H1 (cell line): ENCODE data around the gene NAV2. TPM values are rescaled to one million over a fixed set of nuclear protein-coding genes. Genes with fewer than 3 reads are reported as not detected.

Source experiments
- CTCF ChIA-PET: fragments of 300-600 bp; sonication (Branson Sonifier 250); formaldehyde crosslinking; loops from one replicate; lab custom pipeline; 2021; ENCODE audit not compliant: partially characterized antibody; lab: Charles Lee
- POLR2A ChIA-PET: fragments of 300-600 bp; sonication (Branson Sonifier 250); formaldehyde crosslinking; loops from one replicate; lab custom pipeline; 2021; ENCODE audit warnings: inconsistent platforms; ENCODE audit not compliant: partially characterized antibody; lab: Charles Lee
- DNase-seq, 2 experiments: peaks; one replicate each; pipeline versions ENCODE4 v3.0.0 to v3.0.0-alpha.2; 2010 to 2022; ENCODE audit warnings: low spot score in 2 of 2, low read depth in 1 of 2, mixed read lengths in 1 of 2
- FAIRE-seq: peaks from 2 replicates; lab custom pipeline; 2011; peaks lifted over from hg19 to GRCh38; lab: Jason Lieb, UNC
- H2AFZ ChIP-seq: 2 replicates; pipeline ENCODE4 v1.8.1; 2012; ENCODE audit warnings: low read length, inconsistent platforms
- H2AK5ac ChIP-seq: 2 replicates; pipeline ENCODE4 v1.6.1; 2013; ENCODE audit warnings: low read depth, low read length
- H2BK120ac ChIP-seq: replicated peaks from 2 replicates; pipeline ENCODE3; 2013; ENCODE audit warnings: low read depth, low read length, inconsistent platforms
- H2BK12ac ChIP-seq: 2 replicates; pipeline ENCODE4 v1.6.1; 2013; ENCODE audit warnings: low read depth, low read length
- H2BK15ac ChIP-seq: 2 replicates; pipeline ENCODE4 v1.6.1; 2013; ENCODE audit warnings: low read length
- H2BK20ac ChIP-seq: 2 replicates; pipeline ENCODE4 v1.6.1; 2013; ENCODE audit warnings: low read length
- H2BK5ac ChIP-seq: 2 replicates; pipeline ENCODE4 v1.6.1; 2013; ENCODE audit warnings: low read depth, low read length
- H3K14ac ChIP-seq: 2 replicates; pipeline ENCODE4 v1.6.1; 2013; ENCODE audit warnings: inconsistent platforms; ENCODE audit not compliant: insufficient read length
- H3K18ac ChIP-seq: 2 replicates; pipeline ENCODE4 v1.6.1; 2013; ENCODE audit warnings: low read length; ENCODE audit errors: extremely low read depth
- H3K23ac ChIP-seq: 2 replicates; pipeline ENCODE4 v1.6.1; 2013; ENCODE audit warnings: inconsistent platforms; ENCODE audit not compliant: insufficient read length
- H3K23me2 ChIP-seq: 2 replicates; pipeline ENCODE4 v1.6.1; 2013; ENCODE audit warnings: low read depth, low read length
- H3K27ac ChIP-seq: 2 replicates; pipeline ENCODE4 v1.6.1; 2011; ENCODE audit warnings: low read depth, low read length, inconsistent platforms
- H3K27me3 ChIP-seq, 4 experiments: replicated peaks in 1 of 4; 1 replicate in 1 of 4; 2 replicates in 3 of 4; pipeline versions ENCODE4 v1.6.1 to v1.8.1; 2011 to 2013; ENCODE audit warnings: low read length in 3 of 4, mild to moderate bottlenecking in 3 of 4, inconsistent platforms in 2 of 4, mixed read lengths in 2 of 4, moderate library complexity in 1 of 4; ENCODE audit not compliant: control insufficient read depth in 3 of 4, insufficient read depth in 3 of 4; ENCODE audit errors: extremely low read depth in 1 of 4
- H3K36me3 ChIP-seq, 4 experiments: 2 replicates each; pipeline versions ENCODE4 v1.6.1 to v1.8.1; 2011 to 2013; ENCODE audit warnings: mild to moderate bottlenecking in 4 of 4, low read length in 3 of 4, moderate library complexity in 2 of 4, control low read depth in 1 of 4, inconsistent platforms in 1 of 4; ENCODE audit not compliant: insufficient read depth in 4 of 4, control insufficient read depth in 2 of 4
- H3K4ac ChIP-seq: replicated peaks from 2 replicates; pipeline ENCODE3; 2013; ENCODE audit warnings: low read length, low read depth, mixed read lengths, inconsistent platforms; ENCODE audit not compliant: insufficient read length
- H3K4me1 ChIP-seq, 4 experiments: replicated peaks in 1 of 4; 1 replicate in 1 of 4; 2 replicates in 3 of 4; pipeline versions ENCODE4 v1.6.1 to v1.8.1; 2011 to 2013; ENCODE audit warnings: low read length in 3 of 4, inconsistent platforms in 2 of 4, mixed read lengths in 1 of 4; ENCODE audit not compliant: insufficient read depth in 4 of 4, control insufficient read depth in 3 of 4
- H3K4me2 ChIP-seq, 2 experiments: 2 replicates each; pipeline versions ENCODE4 v1.6.1 to v1.8.1; 2011 to 2013; ENCODE audit warnings: low read depth in 2 of 2, low read length in 2 of 2, control low read depth in 1 of 2, inconsistent platforms in 1 of 2, mild to moderate bottlenecking in 1 of 2; ENCODE audit not compliant: insufficient read depth in 1 of 2
- H3K4me3 ChIP-seq, 4 experiments: fragments of 200-600, 300-600 bp in 1 of 4; sonication (generic), shearing (Covaris generic), sonication (Bioruptor Twin) in 1 of 4; 2 replicates each; pipeline versions ENCODE4 v1.5.1 to v1.8.1; 2011 to 2016; ENCODE audit warnings: low read length in 4 of 4, low read depth in 3 of 4, control low read depth in 2 of 4, inconsistent platforms in 2 of 4, mild to moderate bottlenecking in 2 of 4, mixed read lengths in 1 of 4, moderate library complexity in 1 of 4; ENCODE audit not compliant: insufficient read depth in 2 of 4; ENCODE audit errors: extremely low read depth in 1 of 4
- H3K56ac ChIP-seq: replicated peaks from 2 replicates; pipeline ENCODE3; 2013; ENCODE audit warnings: low read depth, mild to moderate bottlenecking, mixed read lengths, low read length, inconsistent platforms; ENCODE audit not compliant: insufficient read length
- H3K79me1 ChIP-seq: 2 replicates; pipeline ENCODE4 v1.6.1; 2013; ENCODE audit warnings: low read depth, low read length, control low read depth
- H3K79me2 ChIP-seq, 2 experiments: 2 replicates each; pipeline versions ENCODE4 v1.6.1 to v1.8.1; 2012 to 2013; ENCODE audit warnings: low read length in 2 of 2, mild to moderate bottlenecking in 2 of 2, inconsistent platforms in 1 of 2; ENCODE audit not compliant: insufficient read depth in 2 of 2, control insufficient read depth in 1 of 2
- H3K9ac ChIP-seq, 4 experiments: replicated peaks in 1 of 4; 1 replicate in 1 of 4; 2 replicates in 3 of 4; pipeline versions ENCODE4 v1.6.1 to v1.8.1; 2011 to 2013; ENCODE audit warnings: low read depth in 3 of 4, low read length in 3 of 4, control low read depth in 2 of 4, mild to moderate bottlenecking in 2 of 4, moderate library complexity in 2 of 4, inconsistent platforms in 1 of 4; ENCODE audit errors: extremely low read depth in 1 of 4
- H3K9me3 ChIP-seq, 2 experiments: 2 replicates each; pipeline versions ENCODE4 v1.6.1 to v1.8.1; 2012 to 2013; ENCODE audit warnings: mild to moderate bottlenecking in 2 of 2, moderate library complexity in 2 of 2, control low read depth in 1 of 2, inconsistent platforms in 1 of 2, low read depth in 1 of 2, low read length in 1 of 2, mixed read lengths in 1 of 2; ENCODE audit not compliant: insufficient read depth in 2 of 2
- H4K20me1 ChIP-seq, 2 experiments: replicated peaks in 1 of 2; 2 replicates each; pipeline versions ENCODE3 to v1.8.1; 2011 to 2013; ENCODE audit warnings: inconsistent platforms in 2 of 2, low read length in 2 of 2, mild to moderate bottlenecking in 1 of 2; ENCODE audit not compliant: insufficient read depth in 2 of 2, control insufficient read depth in 1 of 2
- H4K5ac ChIP-seq: 2 replicates; pipeline ENCODE4 v1.6.1; 2013; ENCODE audit warnings: low read length, low read depth, mixed read lengths, inconsistent platforms; ENCODE audit not compliant: insufficient read length
- H4K8ac ChIP-seq: 2 replicates; pipeline ENCODE4 v1.8.0; 2013; ENCODE audit warnings: mild to moderate bottlenecking, moderate library complexity, low read length, inconsistent platforms; ENCODE audit not compliant: insufficient read depth; ENCODE audit errors: extremely low read depth
- H4K91ac ChIP-seq: replicated peaks from 2 replicates; pipeline ENCODE3; 2013; ENCODE audit warnings: low read length, mixed read lengths, inconsistent platforms; ENCODE audit not compliant: insufficient read length
- CEBPB ChIP-seq: IDR thresholded peaks from 2 replicates; pipeline ENCODE4 v1.6.1; 2012; ENCODE audit warnings: low read depth, low read length
- KDM4A ChIP-seq: IDR thresholded peaks from one replicate; pipeline ENCODE4 v1.7.1; 2012; ENCODE audit warnings: low read depth, mild to moderate bottlenecking, moderate library complexity, low read length, inconsistent platforms; ENCODE audit not compliant: severe bottlenecking
- WGBS, 2 experiments: shearing (Covaris generic) in 1 of 2; methylation state at CpG; one replicate each; pipeline versions ENCODE4 v1.1.6 to v1.1.7; 2013 to 2015; ENCODE audit warnings: low lambda C conversion rate in 2 of 2, mixed read lengths in 2 of 2, inconsistent platforms in 1 of 2, low coverage in 1 of 2, missing lambda C conversion rate in 1 of 2; ENCODE audit not compliant: insufficient replicate concordance in 2 of 2, insufficient coverage in 1 of 2, insufficient read length in 1 of 2; ENCODE audit errors: extremely low coverage in 1 of 2, missing lambda C conversion rate in 1 of 2; 5-methylcytosine and 5-hydroxymethylcytosine counted together
- polyA plus RNA-seq, 7 experiments: library from polyadenylated mRNA; depleted of rRNA in 3 of 7; stranded (reverse) in 5 of 7; unstranded in 2 of 7; fragments of >200 nt in 5 of 7; fragments of 200-250 nt in 2 of 7; gene quantifications; 1 replicate in 5 of 7; 2 replicates in 1 of 7; 4 replicates in 1 of 7; pipeline versions ENCODE4 v1.2.1 to v1.2.3, GENCODE V29; 2011 to 2013; ENCODE audit warnings: missing spikeins in 2 of 7, mixed read lengths in 2 of 7
- total RNA-seq: library from RNA; stranded (reverse); fragmentation: NEBNext Ultra II Directional; extraction: Animal tissue kit (Norgen Biotek cat#: 25700); gene quantifications from 2 replicates; pipeline ENCODE4 v1.2.1, GENCODE V29; 2021

NAV2 gene
- total and polyA plus RNA-seq, 2 of the 8 experiments (the other 6 are each of a cell fraction or from before 2014, with no cell fraction given) = 35.6 to 73.6 TPM

GRCh38 chr11:20008871-20009644, 296.4 kb downstream of the NAV2 start:
- Histone ChIP-seq H4K8ac (no peak overlapping the region), H3K9ac (no peak overlapping the region), H3K4ac (no peak overlapping the region), H3K56ac (no peak overlapping the region), H3K23ac (no peak overlapping the region), H3K4me3 (no peak overlapping the region), H3K23me2 (no peaks in the 10 kb centered on the region), H3K27me3 (no peaks in the 10 kb centered on the region), H2BK15ac (no peak overlapping the region), H2AK5ac (no peak overlapping the region), H3K18ac (no peak overlapping the region), H4K20me1 (peaks cover 0 to 6% of the 10 kb centered on the region in 2 experiments), H4K5ac (no peak overlapping the region), H4K91ac (no peak overlapping the region), H3K79me2 (no peaks in the 10 kb centered on the region), H3K4me1 (peaks cover 0 to 16% (median 3%) of the 10 kb centered on the region in 4 experiments; a peak in 2 of 7 replicates), H2BK5ac (no peak overlapping the region), H3K9me3 (no peaks in the 10 kb centered on the region), H3K36me3 (peaks cover 0 to 4% (median 0%) of the 10 kb centered on the region in 4 experiments; a peak in 1 of 8 replicates)
- CTCF ChIA-PET = interaction anchor here (0.5 to 1.7 kb wide), 12 partner anchors 17 to 484 kb away, joined by 3 to 4 read pairs (median 4); no protein-coding TSS in a partner anchor
- FAIRE-seq = no peak
- no peak for DNase-seq
- no peak for TF ChIP-seq KDM4A
- no peak for TF ChIP-seq CEBPB
- TF ChIP-seq, all 59 proteins: peak for 0
- Histone ChIP-seq H2BK120ac (no peak overlapping the region), H3K79me1 (no peaks in the 10 kb centered on the region), H3K14ac (no peak overlapping the region), H2BK12ac (no peak overlapping the region), H2AFZ (no peak overlapping the region), H3K27ac (no peak overlapping the region), H3K4me2 (no peak overlapping the region), H2BK20ac (no peak overlapping the region)
- WGBS, 2 experiments = 84% methylated on average over 10 of the region's 10 CpGs; no CpG with 5 or more reads in 1 of the 2 experiments
- POLR2A ChIA-PET = interaction anchor here (0.7 to 1.2 kb wide), 2 partner anchors 9 to 93 kb away, joined by 3 read pairs; no protein-coding TSS in a partner anchor
